ENCODE measurements around the gene DENND4B.
"Not testable (repeated sequence)": the region's sequence is repeated elsewhere in the genome, so short reads cannot be mapped to it uniquely, and the experiment has no call there.

DENND4B gene

GRCh38 chr1:153922076-153922971, 24.2 kb downstream of the DENND4B start:
- DNase-seq = no peak

DNA sequence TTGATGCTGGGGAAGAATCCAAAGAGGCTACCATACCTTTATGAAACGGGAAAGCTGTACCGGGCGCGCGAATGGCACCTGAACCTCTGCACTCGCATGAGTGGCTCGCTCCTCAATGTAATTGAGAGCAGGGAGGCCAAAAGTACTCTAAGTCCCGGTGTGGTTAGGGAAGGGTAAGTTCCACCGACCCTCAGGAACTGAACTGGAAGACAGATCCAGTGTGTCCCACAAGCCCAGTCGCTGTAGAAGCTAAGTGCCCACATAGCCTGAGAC, 24.8 kb downstream of the DENND4B start:
- no peak for DNase-seq

DNA sequence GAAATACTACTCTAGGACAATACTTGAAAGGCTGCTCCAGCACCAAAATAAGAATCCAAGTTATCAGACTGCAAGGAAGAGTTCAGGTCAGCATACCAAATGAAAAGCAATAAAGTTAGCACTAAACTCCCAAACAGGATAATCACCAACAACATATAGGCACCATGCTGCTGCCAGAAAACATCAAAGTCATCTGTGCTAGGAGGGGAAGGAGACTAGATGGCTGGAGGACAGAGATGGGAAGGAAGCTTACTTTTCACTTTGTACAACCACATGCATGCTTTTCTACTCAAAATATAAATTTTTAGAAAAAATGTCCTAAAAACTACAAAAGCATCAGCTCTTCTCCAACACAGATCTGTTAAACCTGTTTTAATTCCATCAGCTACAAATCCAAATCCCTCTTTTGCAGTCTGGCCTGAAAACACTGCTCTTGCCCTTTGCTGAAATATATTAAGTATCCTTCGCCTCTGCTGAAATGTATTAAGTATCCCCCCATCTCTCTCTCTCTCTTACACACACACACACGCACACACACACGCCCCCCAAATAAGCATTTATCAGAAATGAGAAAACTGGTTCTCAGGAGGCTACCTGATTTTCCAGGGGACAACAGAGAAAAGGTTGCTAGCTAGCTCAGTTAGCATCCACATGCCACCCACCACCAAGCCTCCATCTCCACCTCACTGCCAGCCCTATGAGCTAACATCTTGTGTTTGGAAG, 25.3 kb downstream of the DENND4B start:
- no peak for DNase-seq

DNA sequence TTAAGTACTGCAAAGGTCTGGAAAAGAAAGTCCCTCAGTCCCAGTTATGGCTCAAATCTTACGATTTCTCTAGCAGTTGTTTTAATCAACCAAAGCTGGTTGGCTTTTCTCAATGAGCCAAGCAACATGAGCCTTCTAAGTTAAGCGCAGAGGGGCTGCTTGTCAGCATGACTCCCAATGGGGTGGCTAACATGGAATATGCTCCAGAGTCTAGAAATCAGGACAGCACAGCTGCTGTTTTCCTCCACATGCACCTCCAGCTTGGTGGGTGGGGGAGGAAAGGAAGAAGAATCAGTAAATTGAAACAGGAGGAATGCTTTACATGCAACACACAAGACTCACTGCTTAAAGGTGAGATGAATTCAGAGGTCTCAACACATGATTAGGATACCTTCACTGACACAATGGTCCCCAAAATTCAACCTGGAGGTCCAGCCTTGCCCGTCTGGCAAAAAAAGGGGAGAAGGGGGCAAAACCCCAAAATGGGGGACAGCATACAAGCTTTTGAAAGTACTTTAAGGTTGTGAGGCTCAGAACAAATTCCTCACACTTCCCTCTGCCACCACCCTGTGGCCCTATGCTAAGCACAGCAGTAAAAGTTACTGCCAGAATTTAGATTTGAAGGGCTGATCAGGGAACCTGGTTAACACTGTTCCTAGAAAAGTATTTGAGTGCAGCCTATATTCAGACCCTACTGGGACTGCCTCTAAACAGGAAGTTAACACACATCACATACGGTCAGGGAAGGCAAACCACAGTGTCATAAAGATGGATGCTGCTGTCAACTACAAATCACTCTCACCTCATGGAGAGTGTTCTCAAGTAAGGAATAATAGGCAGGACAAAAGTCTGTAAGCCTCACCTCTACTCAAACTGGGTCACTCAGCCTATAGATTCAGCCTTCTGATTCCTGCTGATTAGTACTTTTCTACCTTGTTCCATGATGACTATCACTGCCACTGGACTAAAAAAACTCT, 26.4 kb downstream of the DENND4B start:
- DNase-seq = no peak

DNA sequence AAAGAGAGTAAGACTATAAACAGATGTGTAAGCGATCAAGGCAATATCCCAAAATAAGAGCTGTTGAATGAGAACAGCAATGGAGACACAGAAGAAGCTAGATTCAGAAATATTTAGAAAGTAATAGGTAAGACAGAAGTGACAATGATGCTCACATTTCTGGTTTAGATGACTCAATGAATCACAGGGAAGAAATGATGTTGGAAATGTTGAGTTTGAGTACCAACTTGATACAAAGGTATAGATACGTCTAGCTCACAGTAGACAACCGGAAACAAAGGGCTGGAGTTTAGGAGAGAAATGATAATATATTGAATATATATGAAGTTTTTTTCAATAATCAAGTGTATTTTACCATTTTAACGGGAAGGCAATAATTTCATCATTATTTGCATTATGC, 30.2 kb downstream of the DENND4B start:
- no peak for DNase-seq

- DNase-seq = no peak
Observed at GRCh38 chr1:153912349-153912748, 34.2 kb downstream of the DENND4B start.

DNA sequence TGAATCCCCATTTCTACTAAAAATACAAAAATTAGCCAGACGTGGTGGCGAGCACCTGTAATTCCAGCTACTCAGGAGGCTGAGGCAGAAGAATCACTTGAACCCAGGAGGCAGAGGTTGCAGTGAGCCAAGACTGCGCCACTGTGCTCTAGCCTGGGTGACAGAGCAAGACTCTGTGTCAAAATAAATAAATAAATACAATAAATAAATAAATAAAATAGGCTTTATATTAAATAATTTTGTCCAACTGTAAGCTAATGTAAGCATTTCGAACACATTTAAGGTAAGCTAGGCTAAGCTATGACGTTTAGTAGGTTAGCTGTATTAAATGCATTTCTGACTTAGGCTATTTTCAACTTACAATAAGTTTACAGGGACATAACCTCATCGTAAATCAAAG, 36.0 kb downstream of the DENND4B start:
- not testable (repeated sequence) for DNase-seq

DNA sequence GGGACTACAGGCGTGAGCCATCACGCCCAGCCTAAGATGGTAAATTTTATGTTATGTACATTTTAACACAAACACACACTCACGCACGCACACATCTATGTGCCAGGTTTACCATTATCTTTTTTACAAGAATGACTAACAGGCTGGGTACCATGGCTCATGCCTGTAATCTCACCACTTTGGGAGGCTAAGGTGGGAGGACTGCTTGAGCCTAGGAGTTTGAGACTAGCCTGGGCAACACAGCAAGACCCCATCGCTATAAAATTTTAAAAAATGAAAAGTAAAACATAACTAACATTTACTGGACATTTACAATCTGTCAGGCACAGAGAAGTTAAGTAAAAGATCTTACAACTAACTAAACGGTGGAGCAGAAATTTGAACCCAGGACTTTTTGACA, 38.4 kb downstream of the DENND4B start:
- no peak for DNase-seq

GRCh38 chr1:153907134-153907533, 39.4 kb downstream of the DENND4B start:
- no peak for DNase-seq

DNA sequence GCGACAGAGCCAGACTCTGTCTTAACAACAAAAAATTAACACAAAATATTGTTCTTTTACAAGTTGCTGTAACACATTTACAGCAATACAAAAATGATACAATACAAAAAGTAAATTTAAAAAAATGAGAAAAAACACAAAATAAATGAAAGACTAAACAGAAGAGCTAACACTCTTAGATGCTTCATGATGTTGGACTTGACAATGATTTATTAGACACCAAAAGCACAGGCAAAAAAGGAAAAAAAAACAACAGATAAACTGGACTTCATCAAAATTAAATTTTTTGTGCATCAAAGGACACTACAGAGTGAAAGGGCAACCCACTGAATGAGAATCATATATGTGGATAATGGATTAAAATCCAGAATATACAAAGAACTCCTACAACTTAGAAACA, 40.1 kb downstream of the DENND4B start:
- DNase-seq = no peak

DNA sequence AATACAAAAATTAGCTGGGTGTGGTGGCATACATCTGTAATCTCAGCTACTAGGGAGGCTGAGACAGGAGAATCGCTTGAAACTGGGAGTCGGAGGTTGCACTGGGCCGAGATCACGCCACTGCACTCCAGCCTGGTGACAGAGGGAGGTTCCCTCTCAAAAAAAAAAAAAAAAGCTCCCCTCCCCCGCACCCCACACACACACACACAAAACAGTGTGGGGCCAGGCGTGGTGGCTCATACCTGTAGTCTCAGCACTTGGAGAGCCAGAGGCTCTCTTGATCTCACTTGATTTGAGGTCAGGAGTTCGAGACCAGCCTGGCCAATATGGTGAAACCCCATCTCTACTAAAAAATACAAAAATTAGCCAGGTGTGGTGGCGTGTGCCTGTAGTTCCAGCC, 40.6 kb downstream of the DENND4B start:
- DNase-seq = not testable (repeated sequence)

GRCh38 chr1:153903841-153904455, 42.6 kb downstream of the DENND4B start:
- peak; percentile 3 for DNase-seq

- no peak for DNase-seq
Observed at GRCh38 chr1:153899509-153899908, 47.0 kb downstream of the DENND4B start.

DNA sequence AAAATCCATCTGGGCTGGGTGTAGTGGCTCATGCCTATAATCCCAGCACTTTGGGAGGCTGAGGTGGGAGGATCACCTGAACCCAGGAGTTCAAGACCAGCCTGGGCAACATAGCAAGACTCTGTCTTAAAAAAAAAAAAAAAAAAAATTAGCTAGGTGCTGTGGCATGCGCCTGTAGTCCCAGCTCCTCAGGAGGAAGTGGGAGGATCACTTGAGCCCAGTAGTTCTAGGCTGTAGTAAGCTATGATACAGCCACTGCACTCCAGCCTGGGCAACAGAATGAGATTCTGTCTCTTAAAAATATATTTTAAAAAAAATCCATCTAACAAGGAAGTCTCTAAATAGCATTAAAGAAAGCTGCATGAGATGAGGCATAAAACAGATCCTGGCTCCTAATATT, 50.7 kb downstream of the DENND4B start:
- not testable (repeated sequence) for DNase-seq

DNA sequence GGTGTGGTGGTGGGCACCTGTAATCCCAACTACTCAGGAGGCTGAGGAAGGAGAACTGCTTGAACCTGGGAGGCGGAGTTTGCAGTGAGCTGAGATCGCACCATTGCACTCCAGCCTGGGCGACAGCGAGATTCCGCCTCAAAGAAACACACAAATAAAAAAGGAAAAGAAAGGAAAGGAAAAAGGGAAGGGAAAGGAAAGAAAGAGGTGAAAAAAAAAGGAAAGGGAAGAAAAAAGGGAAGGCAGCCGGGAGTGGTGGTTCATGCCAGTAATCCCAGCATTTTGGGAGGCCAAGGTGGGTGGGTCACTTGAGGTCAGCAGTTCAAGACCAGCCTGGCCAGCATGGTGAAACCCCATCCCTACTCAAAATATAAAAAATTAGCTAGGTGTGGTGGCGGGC, 55.5 kb downstream of the DENND4B start:
- not testable (repeated sequence) for DNase-seq

DNA sequence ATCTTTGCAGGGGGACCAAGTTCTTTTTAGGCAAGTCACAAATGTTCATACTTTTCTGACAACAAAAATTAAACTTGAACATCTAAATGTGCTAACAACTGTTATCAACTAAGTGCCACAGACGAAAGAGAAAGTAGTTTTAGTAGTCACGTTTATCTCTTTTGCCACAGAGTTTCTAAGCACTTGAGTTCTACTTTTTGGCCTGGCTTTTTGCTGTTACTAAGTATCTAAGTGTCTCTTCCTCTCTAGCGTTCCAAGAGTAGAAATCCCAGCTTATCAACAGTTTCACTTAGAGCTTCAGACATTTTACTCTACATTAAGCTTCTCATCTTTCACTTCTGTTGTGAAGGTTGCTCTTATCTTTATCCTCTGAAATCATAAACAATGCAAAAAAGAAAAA, 58.0 kb downstream of the DENND4B start:
- DNase-seq = no peak

- DNase-seq = no peak
Observed at GRCh38 chr1:153886127-153886526, 60.4 kb downstream of the DENND4B start.

GRCh38 chr1:153883223-153883622, 63.3 kb downstream of the DENND4B start:
- DNase-seq = no peak

GRCh38 chr1:153882296-153882912, 64.1 kb downstream of the DENND4B start:
- DNase-seq = no peak

DNA sequence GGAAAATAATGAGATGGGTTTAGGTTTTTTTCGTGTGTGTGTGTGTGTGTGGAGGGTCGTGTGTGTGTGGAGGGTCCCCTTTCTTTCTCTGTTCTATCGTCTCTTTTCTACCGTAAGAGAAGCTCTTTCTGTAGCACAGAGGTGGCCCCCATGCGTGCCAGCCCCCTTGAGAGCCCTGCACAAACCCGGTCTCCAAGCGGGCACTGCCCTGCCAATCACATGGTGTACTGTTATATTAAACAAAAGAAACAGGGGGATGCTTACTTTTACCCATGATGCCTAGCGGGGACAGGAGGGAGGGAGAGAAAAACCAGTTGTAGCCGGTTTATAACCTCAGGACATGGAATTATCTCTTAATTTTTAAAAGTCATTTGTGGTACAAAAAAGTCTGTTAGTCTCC, 64.8 kb downstream of the DENND4B start:
- DNase-seq = peak; percentile 15

GRCh38 chr1:153880962-153881361, 65.6 kb downstream of the DENND4B start:
- DNase-seq = peak; percentile 44

DNA sequence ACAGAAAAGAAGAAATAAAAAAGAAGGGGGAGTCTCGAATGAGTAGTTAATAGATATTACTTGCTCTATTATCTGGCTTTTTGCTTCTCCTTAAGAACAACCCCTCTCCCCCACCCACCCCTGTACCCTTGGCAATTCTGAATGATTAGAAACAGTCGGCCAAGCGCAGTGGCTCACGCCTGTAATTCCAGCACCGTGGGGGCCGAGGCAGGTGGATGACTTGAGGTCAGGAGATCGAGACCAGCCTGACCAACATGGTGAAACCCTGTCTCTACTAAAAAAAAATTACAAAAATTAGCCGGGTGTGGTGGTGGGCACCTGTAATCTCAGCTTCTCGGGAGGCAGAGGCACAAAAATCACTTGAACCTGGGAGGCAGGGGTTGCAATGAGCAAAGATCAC, 66.5 kb downstream of the DENND4B start:
- DNase-seq = no peak
